ENCODE data around the gene PLEKHF1.
A peak's percentile ranks its signal among the peaks of the same experiment; 100 is the strongest.
"Not testable (repeated sequence)": the region's sequence is repeated elsewhere in the genome, so short reads cannot be mapped to it uniquely, and the experiment has no call there.

PLEKHF1 gene

DNA sequence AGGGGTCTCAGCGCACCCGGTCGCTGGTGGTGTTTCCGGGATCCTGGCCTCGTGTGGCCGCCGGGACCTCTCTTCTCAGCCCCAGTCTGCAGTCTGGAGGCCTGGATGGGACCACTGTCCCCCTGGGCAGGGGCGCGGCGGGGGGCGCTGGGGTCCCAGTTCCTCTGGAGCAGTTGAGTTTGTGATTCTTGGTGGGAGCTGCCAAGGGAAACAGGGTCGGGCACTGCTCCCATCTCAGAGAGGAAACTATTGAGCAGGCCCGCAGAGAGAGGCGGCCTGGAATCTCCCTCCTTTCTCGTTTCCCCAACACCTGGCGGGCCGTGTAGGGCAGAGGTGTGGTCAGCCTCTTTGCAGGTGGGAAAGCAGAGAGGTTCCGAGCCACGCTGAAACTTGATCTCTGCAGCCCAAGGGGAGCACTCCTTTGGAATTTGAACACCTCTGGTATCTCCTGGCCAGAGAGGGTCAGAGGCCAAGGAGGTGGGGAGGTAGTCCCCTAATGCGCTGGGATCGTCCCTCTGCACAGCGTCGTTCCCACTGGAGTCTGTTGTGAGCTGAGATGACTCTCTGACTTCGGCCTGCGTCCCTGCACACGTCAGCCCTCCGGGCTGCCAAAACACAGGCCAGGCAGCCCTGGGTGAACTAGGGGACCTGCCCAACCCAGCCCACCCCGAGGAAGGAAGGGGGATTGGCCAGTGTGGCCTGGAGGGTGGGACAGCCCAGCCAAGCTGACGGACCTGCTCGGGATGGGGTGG, 741 bp downstream of the PLEKHF1 start:
- no peak for DNase-seq

DNA sequence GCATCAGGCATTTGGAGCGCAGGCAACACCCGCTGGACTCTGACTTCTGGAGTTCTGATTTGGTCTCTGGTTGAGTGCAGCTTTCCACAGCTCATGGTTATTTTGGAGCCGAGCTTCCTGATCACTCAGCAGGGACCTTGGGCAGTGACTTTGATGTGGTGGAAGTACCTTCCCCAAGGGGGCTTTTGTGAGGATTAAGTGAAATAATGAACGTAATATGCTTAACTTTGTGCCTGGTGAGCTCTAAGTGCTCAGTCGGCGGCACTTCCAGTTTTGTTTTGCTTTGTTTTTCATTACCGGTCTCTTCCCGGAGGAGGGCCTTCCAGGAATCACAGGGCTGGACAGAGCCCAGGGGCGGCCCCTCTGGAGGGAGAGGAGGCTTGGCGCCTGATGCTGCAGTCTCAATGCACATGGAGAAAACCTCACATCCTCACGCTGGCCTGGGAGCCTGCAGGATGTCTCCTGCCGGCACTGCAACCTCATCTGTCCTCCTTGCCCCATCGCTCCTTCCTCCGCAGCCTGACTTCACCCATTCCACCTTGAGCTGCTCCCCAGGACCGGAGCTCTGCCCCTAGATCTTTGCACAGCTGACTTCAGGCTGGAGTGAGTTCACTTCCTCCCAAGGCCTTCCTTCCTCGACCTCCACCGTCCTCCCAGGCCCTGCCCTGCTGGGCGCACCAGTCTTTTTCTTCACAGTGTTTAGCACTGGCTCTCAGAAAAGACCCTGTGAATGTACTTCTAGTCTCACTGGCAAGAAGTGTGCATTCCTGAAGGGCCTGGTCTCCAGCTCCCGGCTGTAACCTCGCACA, 1.5 kb downstream of the PLEKHF1 start:
- DNase-seq, result peak; percentile 66

DNA sequence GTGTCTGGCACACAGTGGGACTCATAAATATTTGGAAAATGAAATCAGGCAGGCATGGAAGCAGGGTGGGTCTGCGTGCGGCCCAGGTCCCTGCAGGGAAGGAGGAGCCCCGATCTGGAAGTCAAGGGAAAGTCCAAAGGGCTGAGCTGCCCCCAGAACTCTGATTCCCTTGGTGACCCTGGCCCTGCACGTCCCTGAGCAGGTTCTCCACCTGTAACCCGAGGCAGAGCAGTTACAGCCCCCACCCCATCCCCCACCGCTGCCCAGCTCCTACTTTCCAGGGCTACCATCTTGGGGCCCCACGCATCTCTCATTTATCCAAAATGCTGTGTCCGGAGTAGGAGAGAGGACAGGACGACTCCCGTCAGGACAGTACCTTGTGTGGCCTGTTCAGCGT, 2.1 kb downstream of the PLEKHF1 start:
- no peak for DNase-seq

DNA sequence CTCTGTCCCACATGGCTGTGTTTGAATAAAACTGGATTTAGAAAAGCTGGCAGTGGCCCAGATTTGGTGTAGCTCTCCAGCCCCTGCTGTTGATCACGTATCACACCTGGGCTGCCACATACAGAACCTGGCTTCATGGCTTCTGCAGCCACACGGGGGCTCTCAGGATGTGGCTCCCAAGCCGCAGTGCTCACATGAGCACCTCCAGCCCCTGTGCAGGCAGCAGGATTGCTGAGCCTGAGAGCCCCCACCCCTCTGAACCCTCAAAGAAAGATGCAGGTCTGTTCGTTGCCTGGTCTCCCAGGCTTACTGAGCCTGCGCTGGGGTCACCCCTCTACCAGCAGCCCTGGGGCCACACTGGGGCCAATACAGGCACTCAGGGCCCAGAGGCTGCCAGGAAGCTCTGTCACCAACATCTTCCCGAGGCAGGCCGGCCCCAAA, 2.7 kb downstream of the PLEKHF1 start:
- DNase-seq, result no peak

DNA sequence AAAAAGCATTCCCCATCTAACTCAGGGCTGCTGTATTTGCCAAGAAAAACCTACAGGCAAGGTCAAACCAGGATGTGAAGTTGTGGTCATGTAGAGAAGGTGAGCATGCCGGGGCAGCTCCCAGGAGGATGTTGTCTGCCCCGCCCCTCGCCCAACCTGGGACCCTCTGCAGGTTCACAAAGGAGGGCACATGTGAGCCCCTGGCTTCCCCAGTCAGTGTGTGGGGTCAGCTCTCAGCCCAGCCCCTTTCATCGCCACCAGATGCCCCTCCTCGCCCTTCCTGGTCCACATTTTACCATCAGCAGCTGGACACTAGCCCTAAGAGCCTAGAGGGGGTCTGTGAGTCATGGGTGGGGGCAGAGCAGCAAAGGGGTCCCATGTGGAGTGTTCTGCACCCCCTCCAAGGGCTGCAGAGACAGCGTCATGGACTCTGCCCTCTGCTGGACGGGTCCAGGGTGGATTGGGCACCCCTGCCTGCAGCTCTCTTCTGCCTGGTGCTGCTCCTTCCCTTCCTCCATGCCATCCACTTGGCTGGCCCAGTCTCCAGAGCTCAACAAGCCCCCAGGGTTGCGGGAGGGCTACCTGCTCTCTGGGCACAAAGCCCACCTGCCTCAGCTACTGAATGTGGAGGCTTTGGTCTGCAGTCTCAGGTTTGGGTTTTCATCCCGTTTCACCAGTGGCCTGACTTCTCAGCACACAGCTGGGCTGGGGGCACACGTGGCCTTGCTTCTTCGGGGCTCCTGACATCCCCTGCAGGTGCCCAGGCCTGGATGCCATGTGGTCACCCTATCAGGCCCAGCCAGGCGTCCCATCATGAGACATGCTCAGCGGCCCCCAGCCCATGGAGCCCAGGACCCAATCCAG, 3.7 kb downstream of the PLEKHF1 start:
- DNase-seq, result no peak

DNA sequence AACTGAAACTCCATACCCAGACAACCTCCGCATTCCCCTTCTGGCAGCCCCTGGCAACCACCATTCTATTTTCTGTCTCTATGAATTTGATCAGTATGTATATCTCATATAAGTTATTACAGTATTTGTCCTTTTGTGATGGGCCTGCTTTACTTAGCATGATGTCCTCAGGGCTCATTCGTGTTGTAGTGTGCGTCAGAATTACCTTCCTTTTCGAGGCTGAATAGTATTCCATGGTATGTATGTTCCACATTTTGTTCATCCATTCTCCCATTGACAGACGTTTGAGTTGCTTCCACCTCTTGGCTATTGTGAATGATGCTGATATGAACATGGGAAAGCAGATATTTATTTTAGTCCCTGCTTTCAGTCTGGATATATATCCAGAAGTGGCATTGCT, 5.0 kb downstream of the PLEKHF1 start:
- no peak for DNase-seq

DNA sequence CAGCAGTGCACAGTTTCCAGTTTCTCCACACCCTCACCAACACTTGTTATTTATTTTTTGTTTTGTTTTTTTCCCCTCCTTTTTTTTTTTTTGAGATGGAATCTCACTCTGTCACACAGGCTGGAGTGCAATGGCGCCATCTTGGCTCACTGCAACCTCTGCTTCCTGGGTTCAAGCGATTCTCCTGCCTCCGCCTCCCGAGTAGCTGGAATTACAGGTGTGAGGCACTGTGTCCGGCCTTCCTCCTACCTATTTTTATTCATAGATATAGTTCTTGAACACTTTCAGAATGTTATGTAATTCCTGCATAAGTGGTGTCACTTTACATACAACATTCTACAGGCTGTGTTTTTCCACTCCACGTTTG, 5.7 kb downstream of the PLEKHF1 start:
- DNase-seq, result not testable (repeated sequence)

DNA sequence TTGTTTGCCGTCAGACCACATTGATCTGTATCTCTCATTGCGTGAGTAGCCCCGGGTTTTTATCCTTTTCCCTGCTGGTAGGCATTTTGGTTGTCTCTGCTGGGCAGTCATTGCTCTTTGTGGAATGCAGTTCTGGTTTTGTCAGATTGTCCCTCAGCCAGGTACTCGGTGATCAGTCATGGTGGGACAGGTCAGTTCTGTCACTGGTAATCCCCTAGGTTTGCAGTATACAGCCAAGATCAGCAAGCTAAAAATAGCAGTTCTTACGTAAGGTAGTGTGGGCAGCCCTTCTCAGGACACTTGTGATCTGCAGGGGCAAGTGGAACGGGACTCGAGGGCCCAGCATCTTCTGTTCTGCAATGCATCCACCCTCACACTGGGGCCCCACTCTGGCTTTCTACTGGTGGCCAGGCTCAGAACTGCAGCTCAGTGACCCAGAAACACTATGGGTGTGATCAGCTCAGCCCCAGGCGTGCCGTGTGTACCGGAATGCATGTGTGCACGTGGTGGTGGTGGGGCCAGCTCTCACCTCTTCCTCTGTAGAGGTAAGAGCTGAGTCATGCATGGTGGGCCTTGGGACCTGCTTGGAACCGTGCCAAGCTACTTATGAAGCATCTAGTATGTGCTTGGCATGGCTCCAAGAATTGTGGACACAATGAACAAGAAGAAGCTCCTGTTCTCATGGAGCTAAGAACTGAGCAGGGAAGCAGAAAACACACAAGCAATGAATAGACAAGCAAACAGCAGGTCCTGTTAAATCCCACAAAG, 6.3 kb downstream of the PLEKHF1 start:
- DNase-seq, result peak; percentile 62

DNA sequence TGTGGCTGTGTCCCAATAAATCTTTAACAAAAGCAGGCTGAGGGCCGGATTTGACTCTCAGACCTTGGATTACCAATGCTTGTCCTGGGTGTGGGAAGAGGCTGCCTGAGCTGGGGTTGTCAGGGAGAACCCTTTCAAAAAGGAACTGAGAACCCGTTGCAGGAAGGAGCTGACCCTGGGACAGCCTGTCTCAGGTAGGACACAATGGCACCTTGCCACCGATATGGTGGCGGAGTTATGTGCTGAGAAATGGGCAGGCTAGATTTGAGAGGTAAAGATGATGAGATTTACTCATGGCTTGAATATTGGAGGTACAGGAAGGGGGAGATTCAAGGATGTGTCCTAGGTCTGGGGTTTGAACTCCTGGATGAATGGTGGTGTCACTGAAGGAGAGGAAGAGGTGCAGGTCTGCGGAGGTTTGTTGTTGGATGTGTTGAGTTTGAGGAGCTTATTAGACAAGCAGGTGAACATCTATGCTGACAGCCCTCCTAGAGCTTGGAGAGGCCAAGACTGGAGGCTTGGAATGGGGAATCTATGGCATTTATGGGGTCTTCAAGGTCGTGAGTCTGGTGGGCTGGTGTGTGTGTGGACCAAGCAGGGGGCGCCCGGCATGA, 7.2 kb downstream of the PLEKHF1 start:
- DNase-seq, result no peak

DNA sequence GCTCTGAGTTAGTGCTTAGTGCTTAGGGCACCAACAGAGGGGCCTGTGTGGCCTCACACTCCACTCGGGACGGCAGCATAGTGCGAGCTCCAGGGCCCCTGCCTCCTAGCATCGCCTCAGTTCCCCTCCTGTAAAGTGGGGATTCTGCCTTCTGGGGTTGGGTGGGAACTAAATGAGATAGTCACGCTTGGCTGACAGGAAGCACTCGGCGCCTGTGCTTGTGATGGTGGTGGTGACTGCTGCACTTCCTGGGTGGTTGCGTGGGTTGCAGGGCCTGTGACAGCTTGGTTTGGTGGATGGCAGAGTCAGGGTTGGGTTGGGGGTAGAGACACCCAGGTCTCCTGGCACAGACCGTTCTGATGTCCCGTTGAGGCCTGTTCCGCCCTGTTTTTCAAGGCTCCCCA, 7.7 kb downstream of the PLEKHF1 start:
- DNase-seq, result no peak

DNA sequence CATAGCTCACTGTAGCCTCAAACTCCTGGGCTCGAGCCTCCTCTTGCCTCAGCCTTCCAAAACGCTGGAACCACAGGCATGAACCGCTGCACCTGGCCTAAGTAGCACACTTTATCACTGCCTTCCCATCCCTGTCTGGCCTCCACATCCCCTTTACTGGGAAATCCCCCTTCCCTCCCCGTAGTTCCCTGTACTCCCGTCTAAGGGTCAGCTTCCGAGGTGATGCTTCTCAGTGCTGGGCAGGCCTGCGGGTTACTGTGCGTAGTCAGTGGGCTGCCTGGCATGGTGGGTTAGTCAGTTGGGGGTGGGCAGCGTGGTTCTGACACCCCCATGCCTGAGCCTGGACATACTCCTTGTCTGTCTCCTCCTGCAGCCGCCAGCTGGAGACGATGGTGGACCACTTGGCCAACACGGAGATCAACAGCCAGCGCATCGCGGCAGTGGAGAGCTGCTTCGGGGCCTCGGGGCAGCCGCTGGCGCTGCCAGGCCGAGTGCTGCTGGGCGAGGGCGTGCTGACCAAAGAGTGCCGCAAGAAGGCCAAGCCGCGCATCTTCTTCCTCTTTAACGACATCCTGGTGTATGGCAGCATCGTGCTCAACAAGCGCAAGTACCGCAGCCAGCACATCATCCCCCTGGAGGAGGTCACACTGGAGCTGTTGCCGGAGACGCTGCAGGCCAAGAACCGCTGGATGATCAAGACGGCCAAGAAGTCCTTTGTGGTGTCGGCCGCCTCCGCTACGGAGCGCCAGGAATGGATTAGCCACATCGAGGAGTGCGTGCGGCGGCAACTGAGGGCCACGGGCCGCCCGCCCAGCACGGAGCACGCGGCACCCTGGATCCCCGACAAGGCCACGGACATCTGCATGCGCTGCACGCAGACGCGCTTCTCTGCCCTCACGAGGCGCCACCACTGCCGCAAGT, 8.4 kb downstream of the PLEKHF1 start:
- no peak for DNase-seq

DNA sequence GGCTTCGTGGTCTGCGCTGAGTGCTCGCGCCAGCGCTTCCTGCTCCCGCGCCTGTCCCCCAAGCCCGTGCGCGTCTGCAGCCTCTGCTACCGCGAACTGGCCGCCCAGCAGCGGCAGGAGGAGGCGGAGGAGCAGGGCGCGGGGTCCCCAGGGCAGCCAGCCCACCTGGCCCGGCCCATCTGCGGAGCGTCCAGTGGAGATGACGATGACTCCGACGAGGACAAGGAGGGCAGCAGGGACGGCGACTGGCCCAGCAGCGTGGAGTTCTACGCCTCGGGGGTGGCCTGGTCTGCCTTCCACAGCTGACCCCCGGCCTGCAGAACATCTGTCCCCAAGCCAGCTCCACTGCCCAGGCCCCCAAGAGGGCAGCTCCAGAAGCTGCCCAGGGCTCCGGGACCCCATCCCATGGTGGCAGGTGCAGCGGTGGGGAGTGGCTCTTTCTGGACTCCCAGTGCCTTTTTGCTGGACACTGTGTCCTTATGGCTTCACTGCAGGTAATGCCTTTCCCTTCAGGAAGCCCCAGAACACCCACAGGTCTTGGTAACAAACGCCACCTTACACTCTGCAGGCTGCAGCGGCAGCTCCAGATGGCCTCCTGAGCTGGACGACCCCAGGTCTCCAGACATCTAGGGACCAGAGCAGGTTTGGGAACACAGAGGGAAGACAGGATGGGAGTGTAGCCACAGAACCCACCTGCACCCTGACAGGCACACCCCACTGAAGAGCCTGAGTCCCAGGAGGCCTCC, 9.3 kb downstream of the PLEKHF1 start:
- DNase-seq, result no peak

DNA sequence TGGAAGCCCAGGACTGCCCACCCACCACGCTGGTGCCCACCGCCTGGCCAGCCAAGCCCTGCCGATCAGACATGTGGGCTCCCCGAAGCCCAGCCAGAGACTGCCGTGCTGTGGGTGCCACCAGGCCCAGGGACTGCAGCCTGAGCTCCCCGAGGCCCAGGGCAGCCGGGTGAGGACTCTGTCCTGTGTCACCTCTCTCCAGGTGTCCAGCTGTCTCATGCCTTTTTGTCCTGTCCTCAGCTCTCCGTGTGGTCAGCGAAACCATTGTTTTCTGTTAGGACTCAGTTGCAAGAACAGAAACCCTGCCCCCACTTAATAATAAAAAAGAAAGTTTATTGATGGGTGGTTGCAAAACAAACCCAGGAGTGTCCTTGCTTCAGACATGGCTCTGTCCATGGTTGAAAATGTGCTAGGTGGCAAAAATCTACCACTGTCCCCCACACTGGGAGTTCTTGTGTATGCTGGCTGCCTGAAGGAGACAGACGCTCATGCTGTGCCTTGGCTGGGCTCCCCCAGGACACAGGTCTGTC, 9.9 kb downstream of the PLEKHF1 start:
- no peak for DNase-seq

DNA sequence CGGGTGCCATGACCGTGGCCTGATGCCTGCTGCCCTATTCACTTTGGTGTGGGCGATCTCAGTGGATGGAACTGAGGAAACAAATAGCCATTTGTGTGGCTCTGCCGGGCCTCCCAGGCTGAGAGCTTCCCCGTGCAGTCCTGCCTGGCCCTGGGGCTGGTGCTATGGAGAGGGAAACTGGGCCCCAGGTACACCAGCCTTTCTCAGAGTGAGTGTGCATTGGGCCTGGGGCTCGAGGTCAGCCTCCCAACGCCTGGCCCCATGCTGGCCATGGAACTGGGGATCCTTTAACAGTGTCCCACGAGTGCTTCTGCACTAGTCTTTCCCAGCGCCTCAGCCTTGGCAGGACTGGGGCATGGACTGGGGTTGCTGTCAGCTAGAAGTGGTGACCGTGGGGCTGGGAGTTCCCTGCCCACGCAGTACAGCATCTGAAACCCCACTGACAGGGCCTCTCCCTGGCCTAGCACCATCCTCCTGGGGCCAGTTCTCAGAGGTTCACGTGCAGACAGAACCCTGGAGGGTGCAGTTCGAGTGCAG, 10.5 kb downstream of the PLEKHF1 start:
- no peak for DNase-seq

DNA sequence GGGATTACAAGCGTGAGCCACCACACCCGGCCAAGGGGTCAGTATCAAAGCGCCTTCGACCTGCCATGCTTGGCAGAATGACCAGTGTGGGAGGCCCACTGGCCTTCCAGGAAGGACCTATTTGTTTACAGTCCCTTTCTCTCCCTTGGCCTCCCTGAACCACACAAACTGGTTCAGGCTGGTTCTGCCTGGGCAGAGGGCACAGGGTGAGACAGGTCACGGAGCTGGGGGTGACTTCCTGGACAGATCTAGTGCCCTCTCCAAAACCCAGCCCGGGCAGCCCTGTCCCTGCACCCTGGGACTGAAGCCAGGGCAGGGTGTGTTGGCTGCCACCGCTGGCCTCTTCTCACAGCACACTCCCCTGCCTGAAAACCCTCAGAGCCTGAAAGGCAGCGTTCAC, 11.3 kb downstream of the PLEKHF1 start:
- DNase-seq, result no peak

DNA sequence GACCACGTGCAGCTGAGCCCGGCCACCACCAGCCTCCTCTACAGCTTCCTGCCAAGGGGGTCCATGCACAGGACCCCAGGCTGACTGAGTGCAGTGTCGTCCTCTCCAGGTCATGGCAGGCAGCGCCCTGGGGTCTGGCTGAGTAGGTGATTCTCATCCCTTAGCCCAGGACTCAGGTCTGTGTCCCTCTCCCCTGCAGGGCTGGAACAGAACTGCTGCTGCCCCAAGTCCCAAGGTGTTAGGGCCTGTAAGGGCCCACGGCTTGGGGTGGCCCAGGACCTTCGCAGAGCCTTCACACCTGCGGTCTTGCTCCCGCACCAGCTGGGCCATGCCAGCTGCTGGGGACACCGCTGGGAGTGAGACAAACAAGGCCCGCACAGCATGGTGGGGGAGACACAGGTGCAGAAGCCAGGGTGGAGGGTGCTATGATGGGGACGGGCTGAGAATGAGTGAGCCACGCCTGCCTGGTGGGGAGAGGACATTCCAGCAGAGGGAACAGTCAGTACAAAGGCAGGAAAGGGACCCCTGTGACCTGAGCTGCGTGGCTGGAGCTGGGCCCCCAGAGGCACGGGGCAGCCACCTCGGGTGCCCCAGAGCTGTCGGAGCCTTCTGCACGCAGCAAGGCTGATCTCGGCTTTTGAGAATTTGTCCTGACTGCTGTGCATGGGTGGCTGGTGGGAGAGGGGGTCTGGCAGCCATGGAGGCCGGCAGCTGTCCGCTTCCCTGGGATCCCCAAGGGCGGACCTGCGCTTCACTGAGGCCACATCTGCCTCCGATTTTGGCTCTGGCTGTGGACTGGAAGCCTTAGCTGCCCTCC, 11.9 kb downstream of the PLEKHF1 start:
- no peak for DNase-seq

DNA sequence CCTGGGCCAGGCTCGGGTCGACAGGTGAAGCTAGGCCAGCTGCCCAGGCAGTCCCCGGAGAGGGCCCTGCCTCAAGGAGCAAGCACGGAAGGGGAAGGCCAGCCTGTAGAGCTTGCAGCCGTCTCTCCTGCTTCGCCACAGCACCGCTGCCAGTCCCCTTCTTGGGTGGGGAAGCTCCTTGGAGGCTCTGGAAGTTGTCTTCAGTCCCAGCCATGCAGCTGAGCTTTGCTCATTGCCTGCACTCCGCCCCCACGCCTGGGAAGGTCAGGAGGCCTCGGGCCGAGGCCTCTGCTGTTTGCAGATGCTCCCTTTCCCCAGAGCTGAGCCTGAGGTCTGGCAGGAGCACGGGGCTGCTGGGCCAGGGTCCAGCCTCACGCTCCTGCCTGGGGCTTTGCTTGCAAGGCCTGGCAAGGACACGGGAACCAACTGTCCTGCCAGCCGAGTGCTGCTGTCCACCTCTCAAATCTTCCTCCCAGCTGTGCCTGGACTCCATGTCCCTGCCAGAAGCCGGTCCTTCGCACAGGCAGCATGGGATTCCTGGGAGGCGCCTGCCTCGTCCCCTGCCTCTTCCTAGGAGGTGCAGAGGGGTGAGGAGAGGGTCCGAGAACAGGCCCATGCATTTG, 13.3 kb downstream of the PLEKHF1 start:
- no peak for DNase-seq

DNA sequence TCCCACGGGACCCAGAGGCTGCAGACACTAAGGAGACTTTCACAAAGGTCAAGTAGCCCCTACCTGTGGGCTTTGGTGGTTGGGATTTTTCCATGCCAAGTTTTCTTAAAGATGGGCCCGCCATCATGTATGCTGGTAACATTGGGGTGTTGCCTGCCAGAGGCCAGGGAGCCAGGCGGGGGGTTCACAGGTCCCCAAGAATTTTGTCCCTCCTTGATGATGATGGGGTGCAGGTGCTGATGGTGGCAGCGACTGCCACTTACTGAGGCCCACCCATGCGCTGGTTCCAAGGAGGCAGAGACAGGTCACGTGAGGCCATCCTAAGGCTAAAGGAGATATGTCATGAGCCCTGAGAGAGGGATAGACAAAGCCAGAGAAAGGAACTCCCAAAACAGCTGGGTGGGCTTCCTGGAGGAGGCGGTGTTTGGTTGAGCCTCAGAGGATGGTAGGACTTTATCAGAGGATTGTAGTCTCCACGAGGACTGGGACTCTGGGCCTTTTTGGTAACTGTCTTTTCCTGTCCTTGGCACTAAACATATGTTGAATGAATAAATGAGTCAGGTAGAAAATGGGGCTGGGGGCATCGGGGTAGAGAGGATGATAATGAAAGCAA, 14.4 kb downstream of the PLEKHF1 start:
- no peak for DNase-seq

Measured in OCI-M1 (cell line).